ENCODE measurements around the gene PTPRT. TPM values are rescaled to one million over a fixed set of nuclear protein-coding genes. Genes with fewer than 3 reads are reported as not detected.
A peak's percentile ranks its signal among the peaks of the same experiment; 100 is the strongest.

Gene PTPRT
- total and polyA plus RNA-seq, 4 donors = 10.7 to 46.1 (median 32.0) TPM

DNA sequence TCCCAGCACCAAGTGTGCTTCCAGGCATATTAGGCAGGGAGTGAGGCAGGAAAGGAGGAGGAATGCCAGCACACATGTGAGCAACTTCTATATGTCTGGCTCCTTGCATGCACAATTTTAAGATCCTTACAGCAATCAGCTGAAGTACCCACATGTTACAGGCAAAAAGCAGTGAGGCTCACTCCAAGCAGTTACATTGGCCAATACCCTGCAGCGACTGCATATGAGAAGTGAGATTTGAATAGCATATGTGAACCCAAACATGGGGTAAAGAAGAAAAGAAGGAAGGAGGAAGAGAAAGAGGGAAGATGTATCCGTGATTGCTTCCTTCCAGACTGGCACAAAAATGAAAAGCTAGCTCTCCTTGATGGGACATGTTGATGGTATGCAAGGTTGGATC lies 193.6 kb downstream of the PTPRT start:
- H3K9me3 ChIP-seq (ENCODE audit: control insufficient read depth, insufficient read depth, low read length) = no peaks in the 10 kb centered on the region
- no peaks in the 10 kb centered on the region for H3K4me1 ChIP-seq (ENCODE audit: control insufficient read depth, insufficient read depth, low read length)
- H3K27ac ChIP-seq (ENCODE audit: low read depth, low read length) = no peak overlapping the region
- no peaks in the 10 kb centered on the region for H3K36me3 ChIP-seq (ENCODE audit: control insufficient read depth, insufficient read depth, low read length)
- no peaks in the 10 kb centered on the region for H3K27me3 ChIP-seq (ENCODE audit: control insufficient read depth, insufficient read depth, low read length)
- 100% methylated on average over 1 of the region's 2 CpGs for WGBS (ENCODE audit: insufficient coverage)
- peak in 1 of 6 donors; percentile 20 for DNase-seq (ENCODE audit: low read depth in 4 of 6, low spot score in 6 of 6)
- H3K4me3 ChIP-seq (ENCODE audit: low read depth, low read length) = no peak overlapping the region

DNA sequence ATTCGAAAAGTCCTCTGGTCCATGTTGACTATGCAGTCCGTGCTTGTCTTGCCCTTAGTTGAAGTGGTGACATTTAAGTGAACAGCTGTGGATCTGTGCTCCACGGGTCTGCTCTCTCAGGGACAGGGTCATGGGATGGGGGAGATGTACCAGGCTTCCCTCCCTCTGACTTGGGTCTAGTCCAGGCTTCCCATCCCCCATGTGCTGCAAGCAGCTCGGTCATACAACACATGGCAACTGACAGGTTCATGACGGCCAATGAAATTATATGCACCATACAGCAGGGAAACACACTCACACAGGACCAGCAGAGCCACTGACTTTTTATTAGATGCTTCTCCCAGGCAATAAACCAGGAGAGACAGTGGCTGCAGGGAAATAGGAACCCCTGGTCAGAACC lies 201.4 kb downstream of the PTPRT start:
- Histone ChIP-seq H3K27me3 (ENCODE audit: control insufficient read depth, insufficient read depth, low read length) (no peaks in the 10 kb centered on the region), H3K9me3 (ENCODE audit: control insufficient read depth, insufficient read depth, low read length) (no peaks in the 10 kb centered on the region), H3K36me3 (ENCODE audit: control insufficient read depth, insufficient read depth, low read length) (no peaks in the 10 kb centered on the region), H3K4me3 (ENCODE audit: low read depth, low read length) (no peak overlapping the region), H3K4me1 (ENCODE audit: control insufficient read depth, insufficient read depth, low read length) (peaks cover 2% of the 10 kb centered on the region), H3K27ac (ENCODE audit: low read depth, low read length) (no peak overlapping the region)
- DNase-seq (ENCODE audit: low read depth in 4 of 6, low spot score in 6 of 6) = no peak
- 77% methylated on average over 3 of the region's 5 CpGs for WGBS (ENCODE audit: insufficient coverage)

DNA sequence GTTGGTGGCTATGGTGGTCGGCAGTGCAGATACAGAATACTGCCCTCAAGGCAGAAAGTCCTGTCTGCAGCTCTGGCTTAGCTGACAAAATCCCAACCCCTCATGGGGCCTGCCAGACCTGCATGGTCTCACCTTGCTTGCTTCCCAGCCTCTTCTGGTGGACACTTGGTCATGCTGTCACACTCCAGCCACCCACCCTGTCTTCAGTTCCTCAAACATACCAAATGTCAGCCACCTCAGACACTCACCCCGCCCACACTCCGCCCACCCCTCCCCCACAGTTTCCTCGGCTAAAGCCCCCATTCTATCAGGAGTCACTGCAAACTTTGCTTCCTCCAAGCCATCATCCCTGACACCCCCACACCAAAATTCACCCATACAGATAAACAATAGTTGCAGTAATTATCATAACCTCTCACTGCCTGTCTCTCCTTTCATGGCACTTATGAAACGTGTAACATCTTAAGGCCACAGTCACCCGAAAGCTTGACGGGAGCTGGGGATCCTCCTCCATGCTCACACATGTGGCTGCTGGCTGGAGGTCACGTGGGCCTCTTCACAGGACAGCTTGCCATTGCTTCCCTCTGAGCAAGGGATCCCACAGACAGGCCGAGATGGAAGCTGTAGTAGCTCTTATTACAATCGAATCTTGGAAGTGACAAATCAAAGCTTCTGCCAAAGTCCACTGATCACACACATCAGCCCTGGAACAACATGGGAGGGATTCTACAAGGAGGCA lies 202.2 kb downstream of the PTPRT start:
- H3K4me3 ChIP-seq (ENCODE audit: low read depth, low read length) = no peak overlapping the region
- WGBS (ENCODE audit: insufficient coverage) = 77% methylated on average over 10 of the region's 10 CpGs
- H3K9me3 ChIP-seq (ENCODE audit: control insufficient read depth, insufficient read depth, low read length) = no peaks in the 10 kb centered on the region
- peaks cover 2% of the 10 kb centered on the region for H3K36me3 ChIP-seq (ENCODE audit: control insufficient read depth, insufficient read depth, low read length)
- peaks cover 2% of the 10 kb centered on the region for H3K4me1 ChIP-seq (ENCODE audit: control insufficient read depth, insufficient read depth, low read length)
- no peak for DNase-seq (ENCODE audit: low read depth in 4 of 6, low spot score in 6 of 6)
- H3K27ac ChIP-seq (ENCODE audit: low read depth, low read length) = no peak overlapping the region
- H3K27me3 ChIP-seq (ENCODE audit: control insufficient read depth, insufficient read depth, low read length) = no peaks in the 10 kb centered on the region

DNA sequence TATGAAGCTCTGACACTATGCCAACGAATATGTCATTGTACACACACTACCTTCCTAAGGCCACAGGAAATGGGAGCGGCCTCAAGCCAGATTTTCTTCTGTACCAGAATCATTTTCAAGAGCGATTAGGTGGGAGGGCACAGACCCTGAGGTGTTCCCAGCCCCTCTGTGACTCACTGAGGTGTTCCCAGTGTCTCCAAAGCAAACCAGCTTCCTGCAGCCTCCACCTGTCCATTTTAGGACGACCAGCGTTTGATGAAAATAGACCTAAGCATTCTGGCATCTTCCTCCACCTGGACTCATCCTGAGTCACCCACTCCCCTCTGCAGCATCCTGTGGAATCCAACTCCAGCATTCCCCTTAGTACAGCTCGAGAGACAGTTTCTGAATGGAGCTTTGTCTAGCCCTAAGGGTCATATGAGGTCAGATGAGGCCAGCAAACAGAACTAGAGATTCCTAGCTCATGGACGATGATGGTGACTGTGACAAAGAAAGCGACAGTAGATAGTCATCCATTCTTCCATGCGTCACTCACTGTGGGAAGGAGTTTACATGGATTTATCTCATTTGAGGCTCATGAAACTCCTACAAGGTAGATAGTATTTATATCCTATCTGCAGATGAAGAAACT lies 203.4 kb downstream of the PTPRT start:
- Histone ChIP-seq H3K36me3 (ENCODE audit: control insufficient read depth, insufficient read depth, low read length) (peaks cover 2% of the 10 kb centered on the region), H3K27ac (ENCODE audit: low read depth, low read length) (no peak overlapping the region), H3K9me3 (ENCODE audit: control insufficient read depth, insufficient read depth, low read length) (no peaks in the 10 kb centered on the region), H3K4me3 (ENCODE audit: low read depth, low read length) (no peak overlapping the region), H3K4me1 (ENCODE audit: control insufficient read depth, insufficient read depth, low read length) (peaks cover 2% of the 10 kb centered on the region), H3K27me3 (ENCODE audit: control insufficient read depth, insufficient read depth, low read length) (no peaks in the 10 kb centered on the region)
- DNase-seq (ENCODE audit: low read depth in 4 of 6, low spot score in 6 of 6) = no peak
- WGBS (ENCODE audit: insufficient coverage) = 82% methylated on average over 7 of the region's 9 CpGs

DNA sequence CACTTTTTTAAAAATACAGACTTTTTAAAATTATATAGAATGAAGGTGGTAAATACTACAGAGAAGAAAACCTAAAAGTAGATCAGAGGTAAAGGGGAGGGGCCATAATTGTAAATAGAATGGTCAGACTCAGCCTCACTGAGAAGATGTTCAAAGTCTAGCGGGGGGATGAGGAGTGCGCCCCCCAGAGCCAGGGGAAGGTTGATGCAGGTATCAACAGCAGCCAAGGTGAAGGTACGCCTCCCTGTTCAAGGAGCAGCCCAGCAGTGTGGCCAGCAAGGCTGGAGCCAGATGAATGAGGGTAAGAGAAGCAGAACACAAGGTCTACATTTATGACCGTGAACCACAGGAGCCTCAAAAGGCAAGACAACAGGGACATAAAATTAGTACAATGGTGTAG lies 204.1 kb downstream of the PTPRT start:
- no peak for DNase-seq (ENCODE audit: low read depth in 4 of 6, low spot score in 6 of 6)

DNA sequence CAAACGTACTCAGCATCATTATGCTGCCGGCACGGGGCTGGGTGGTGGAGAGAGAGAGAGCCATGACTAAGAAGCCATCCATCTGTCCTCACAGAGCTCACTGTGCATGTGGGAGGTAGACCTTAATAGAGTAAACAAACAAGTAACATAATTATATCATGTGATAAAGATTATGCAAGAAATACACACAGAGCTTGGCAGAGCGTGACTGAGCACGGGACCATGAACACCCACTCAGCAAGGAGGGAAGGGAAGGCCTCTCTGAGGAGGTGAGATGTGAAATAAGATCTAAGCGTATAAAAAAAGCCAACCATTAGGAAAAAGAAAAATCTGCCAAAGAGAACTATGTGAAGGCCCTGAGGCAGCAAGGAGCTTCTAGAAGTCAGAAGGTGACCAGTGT lies 207.5 kb downstream of the PTPRT start:
- H3K4me1 ChIP-seq (ENCODE audit: control insufficient read depth, insufficient read depth, low read length) = peaks cover 2% of the 10 kb centered on the region
- peaks cover 2% of the 10 kb centered on the region for H3K36me3 ChIP-seq (ENCODE audit: control insufficient read depth, insufficient read depth, low read length)
- H3K27ac ChIP-seq (ENCODE audit: low read depth, low read length) = no peak overlapping the region
- no peak for DNase-seq (ENCODE audit: low read depth in 4 of 6, low spot score in 6 of 6)
- no peak overlapping the region for H3K4me3 ChIP-seq (ENCODE audit: low read depth, low read length)
- 100% methylated on average over 1 of the region's 6 CpGs for WGBS (ENCODE audit: insufficient coverage)
- H3K27me3 ChIP-seq (ENCODE audit: control insufficient read depth, insufficient read depth, low read length) = no peaks in the 10 kb centered on the region
- no peaks in the 10 kb centered on the region for H3K9me3 ChIP-seq (ENCODE audit: control insufficient read depth, insufficient read depth, low read length)

More for the DNA sequence above, 204.1 kb downstream of the PTPRT start:
- Histone ChIP-seq H3K9me3 (ENCODE audit: control insufficient read depth, insufficient read depth, low read length) (no peaks in the 10 kb centered on the region), H3K4me3 (ENCODE audit: low read depth, low read length) (no peak overlapping the region), H3K36me3 (ENCODE audit: control insufficient read depth, insufficient read depth, low read length) (peaks cover 2% of the 10 kb centered on the region), H3K27me3 (ENCODE audit: control insufficient read depth, insufficient read depth, low read length) (no peaks in the 10 kb centered on the region), H3K4me1 (ENCODE audit: control insufficient read depth, insufficient read depth, low read length) (peaks cover 2% of the 10 kb centered on the region), H3K27ac (ENCODE audit: low read depth, low read length) (no peak overlapping the region)
- WGBS (ENCODE audit: insufficient coverage) = 88% methylated on average over 3 of the region's 4 CpGs

DNA sequence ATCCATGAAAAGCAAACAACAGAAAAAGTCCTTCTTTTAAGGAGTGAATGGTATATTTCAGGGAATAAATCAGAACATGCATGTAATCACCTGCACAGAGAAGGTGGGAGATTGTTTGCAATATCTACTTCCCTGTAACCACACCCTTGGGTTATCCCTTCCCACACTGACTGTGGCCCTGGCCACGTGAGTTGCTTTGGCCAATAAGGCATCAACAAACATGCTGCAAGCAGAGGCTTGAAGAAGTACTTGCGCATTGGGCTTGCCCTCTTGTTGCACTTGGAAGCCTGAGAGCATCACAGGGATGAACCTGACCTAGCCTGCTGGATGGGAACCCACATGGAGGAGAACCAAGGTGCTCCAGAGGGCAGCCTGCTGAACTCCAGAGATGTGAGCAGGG lies 208.5 kb downstream of the PTPRT start:
- Histone ChIP-seq H3K4me1 (ENCODE audit: control insufficient read depth, insufficient read depth, low read length) (no peaks in the 10 kb centered on the region), H3K36me3 (ENCODE audit: control insufficient read depth, insufficient read depth, low read length) (peaks cover 2% of the 10 kb centered on the region), H3K27me3 (ENCODE audit: control insufficient read depth, insufficient read depth, low read length) (no peaks in the 10 kb centered on the region), H3K4me3 (ENCODE audit: low read depth, low read length) (no peak overlapping the region), H3K9me3 (ENCODE audit: control insufficient read depth, insufficient read depth, low read length) (no peaks in the 10 kb centered on the region), H3K27ac (ENCODE audit: low read depth, low read length) (no peak overlapping the region)
- DNase-seq (ENCODE audit: low read depth in 4 of 6, low spot score in 6 of 6) = no peak
- whole genome bisulfite sequencing (ENCODE audit: insufficient coverage) = 90% methylated on average over 2 of the region's 2 CpGs

DNA sequence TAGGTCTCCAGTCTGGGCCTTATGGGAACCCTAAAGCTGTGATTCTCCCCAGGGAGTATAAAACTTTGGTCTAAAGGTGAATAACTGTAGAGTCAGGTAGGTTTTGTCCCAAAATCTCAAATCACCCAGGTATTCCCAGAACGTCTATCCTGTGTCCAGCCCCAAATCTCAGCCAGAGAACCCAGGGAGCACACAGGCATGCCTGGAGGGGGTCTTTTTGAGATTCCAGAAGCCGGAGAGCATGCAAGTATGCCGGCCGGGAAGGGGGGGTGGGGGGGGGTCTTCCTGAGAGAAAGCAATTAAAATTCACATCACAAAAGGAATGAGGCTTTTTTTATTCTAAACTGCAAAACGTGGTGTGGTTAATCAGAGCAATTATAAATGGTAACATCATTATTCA lies 210.0 kb downstream of the PTPRT start:
- 20% methylated on average over 1 of the region's 5 CpGs for WGBS (ENCODE audit: insufficient coverage)
- Histone ChIP-seq H3K9me3 (ENCODE audit: control insufficient read depth, insufficient read depth, low read length) (no peaks in the 10 kb centered on the region), H3K36me3 (ENCODE audit: control insufficient read depth, insufficient read depth, low read length) (peaks cover 2% of the 10 kb centered on the region), H3K4me3 (ENCODE audit: low read depth, low read length) (no peak overlapping the region), H3K27ac (ENCODE audit: low read depth, low read length) (no peak overlapping the region), H3K27me3 (ENCODE audit: control insufficient read depth, insufficient read depth, low read length) (no peaks in the 10 kb centered on the region), H3K4me1 (ENCODE audit: control insufficient read depth, insufficient read depth, low read length) (no peaks in the 10 kb centered on the region)
- DNase-seq (ENCODE audit: low read depth in 4 of 6, low spot score in 6 of 6) = no peak

DNA sequence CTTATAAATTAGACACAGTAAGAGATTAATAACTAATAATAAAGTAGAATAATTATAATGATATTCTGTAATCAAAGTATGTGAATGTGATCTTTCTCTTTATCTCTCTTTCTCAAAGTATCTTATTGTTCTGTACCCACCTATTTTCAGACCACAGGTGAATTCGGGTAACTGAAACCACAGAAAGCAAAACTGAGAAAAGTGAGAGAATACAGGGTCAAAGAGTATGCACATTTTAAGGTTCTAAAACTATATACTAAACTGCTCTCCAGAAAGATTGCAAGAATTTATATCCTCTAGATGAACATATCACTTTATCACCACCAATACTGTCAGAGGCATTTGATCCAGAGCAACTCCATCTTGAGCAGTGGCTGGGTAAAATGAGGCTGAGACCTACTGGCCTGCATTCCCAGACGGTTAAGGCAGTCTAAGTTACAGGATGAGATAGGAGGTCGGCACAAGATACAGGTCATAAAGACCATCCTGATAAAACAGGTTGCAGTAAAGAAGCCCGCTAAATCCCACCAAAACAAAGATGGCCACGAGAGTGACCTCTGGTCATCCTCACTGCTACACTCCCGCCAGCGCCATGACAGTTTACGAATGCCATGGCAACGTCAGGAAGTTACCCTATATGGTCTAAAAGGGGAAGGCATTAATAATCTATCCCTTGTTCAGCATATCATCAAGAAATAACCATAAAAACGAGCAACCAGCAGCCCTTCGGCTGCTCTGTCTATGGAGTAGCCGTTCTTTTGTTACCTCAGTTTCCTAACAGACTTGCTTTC lies 211.3 kb downstream of the PTPRT start:
- WGBS (ENCODE audit: insufficient coverage) = 94% methylated on average over 5 of the region's 12 CpGs
- no peaks in the 10 kb centered on the region for H3K4me1 ChIP-seq (ENCODE audit: control insufficient read depth, insufficient read depth, low read length)
- no peak for DNase-seq (ENCODE audit: low read depth in 4 of 6, low spot score in 6 of 6)
- H3K27me3 ChIP-seq (ENCODE audit: control insufficient read depth, insufficient read depth, low read length) = no peaks in the 10 kb centered on the region
- H3K36me3 ChIP-seq (ENCODE audit: control insufficient read depth, insufficient read depth, low read length) = peaks cover 2% of the 10 kb centered on the region
- H3K9me3 ChIP-seq (ENCODE audit: control insufficient read depth, insufficient read depth, low read length) = no peaks in the 10 kb centered on the region
- H3K4me3 ChIP-seq (ENCODE audit: low read depth, low read length) = no peak overlapping the region
- H3K27ac ChIP-seq (ENCODE audit: low read depth, low read length) = no peak overlapping the region

Measured in spinal cord (tissue), 10 donors.